Stomach (tissue), 9 donors: ENCODE results near the gene ADGRD1. TPM values are rescaled to one million over a fixed set of nuclear protein-coding genes. Genes with fewer than 3 reads are reported as not detected.
A peak's percentile ranks its signal among the peaks of the same experiment; 100 is the strongest.
"Not testable (repeated sequence)": the region's sequence is repeated elsewhere in the genome, so short reads cannot be mapped to it uniquely, and the experiment has no call there.

Experiments
- DNase-seq, 2 donors: peaks; one replicate each; pipeline versions ENCODE4 v3.0.0 to v3.0.0-alpha.2; 2013 to 2019
- H3K27ac ChIP-seq, 5 donors: fragments of 200-600 bp in 4 of 5; sonication (generic) in 4 of 5; one replicate each; pipeline ENCODE4 v1.5.1; 2013 to 2019; ENCODE audit warnings: mild to moderate bottlenecking in 1 of 5, moderate library complexity in 1 of 5
- H3K27me3 ChIP-seq, 3 donors: fragments of 200-600 bp; sonication (generic); one replicate each; pipeline ENCODE4 v1.5.1; 2017 to 2019; ENCODE audit warnings: mixed run types in 1 of 3
- H3K36me3 ChIP-seq, 4 donors: fragments of 200-600 bp; sonication (generic); 1 replicate in 3 of 4; 2 replicates in 1 of 4; pipeline ENCODE4 v1.5.1; 2016 to 2019
- H3K4me1 ChIP-seq, 4 donors: fragments of 200-600 bp; sonication (generic); one replicate each; pipeline ENCODE4 v1.5.1; 2016 to 2019
- H3K4me3 ChIP-seq, 4 donors: fragments of 200-600 bp; sonication (generic) in 3 of 4; one replicate each; pipeline ENCODE4 v1.5.1; 2016 to 2019; ENCODE audit warnings: mild to moderate bottlenecking in 1 of 4
- H3K9me3 ChIP-seq, 4 donors: fragments of 200-600 bp; sonication (generic); one replicate each; pipeline ENCODE4 v1.5.1; 2016 to 2019
- EP300 ChIP-seq: sonication (generic); formaldehyde crosslinking; IDR thresholded peaks from one replicate; pipeline ENCODE4 v1.6.1; 2017; ENCODE audit warnings: antibody characterized with exemption
- POLR2A ChIP-seq, 4 donors: fragments of 450-650 bp; IDR thresholded peaks; one replicate each; pipeline ENCODE4 v1.6.1; 2016; ENCODE audit warnings: antibody characterized with exemption in 4 of 4, control low read depth in 2 of 4, mild to moderate bottlenecking in 1 of 4, moderate library complexity in 1 of 4
- POLR2AphosphoS5 ChIP-seq, 3 donors: sonication (generic); formaldehyde crosslinking; IDR thresholded peaks; one replicate each; pipeline ENCODE4 v1.6.1; 2016; ENCODE audit warnings: antibody characterized with exemption in 3 of 3
- WGBS, 5 donors: extraction: QIAGEN DNeasy Blood & Tissue Kit in 3 of 5; methylation state at CpG; one replicate each; pipeline versions ENCODE4 v1.1.5 to v1.1.7; 2013 to 2018; 5-methylcytosine and 5-hydroxymethylcytosine counted together
- intact Hi-C: fragments of 100-400 bp; cut with DNase I; formaldehyde crosslinking; loops from one replicate; pipeline ENCODE4 v1.15.1; 2023; ENCODE audit warnings: low total_unique reads
- polyA plus RNA-seq, 3 donors: library from polyadenylated mRNA; stranded (reverse); fragments of 200-250 nt; gene quantifications; one replicate each; pipeline ENCODE4 v1.2.3, GENCODE V29; 2013
- total RNA-seq, 5 donors: library from RNA; depleted of rRNA; stranded (reverse); fragments of >200 nt; gene quantifications; one replicate each; pipeline versions ENCODE4 v1.1.0 to v1.2.3, GENCODE V29; 2014 to 2016
- TF ChIP-seq, protein P1 (sequence below), 7 experiments: fragments of 450-650 bp in 4 of 7; fragments of 200-600 bp in 3 of 7; sonication (generic) in 3 of 7; IDR thresholded peaks; one replicate each; pipeline ENCODE4 v1.5.1; 2016 to 2019; ENCODE audit warnings: antibody characterized with exemption in 7 of 7, control low read depth in 2 of 7, mild to moderate bottlenecking in 1 of 7
- donor health status: healthy with polysubstance abuse.
- donor health status: Bipolar disorder and iron deficiency.
- donor health status: healthy.

Gene ADGRD1
- total and polyA plus RNA-seq, 8 donors: 3.7 to 43.8 (median 15.4) TPM

DNA sequence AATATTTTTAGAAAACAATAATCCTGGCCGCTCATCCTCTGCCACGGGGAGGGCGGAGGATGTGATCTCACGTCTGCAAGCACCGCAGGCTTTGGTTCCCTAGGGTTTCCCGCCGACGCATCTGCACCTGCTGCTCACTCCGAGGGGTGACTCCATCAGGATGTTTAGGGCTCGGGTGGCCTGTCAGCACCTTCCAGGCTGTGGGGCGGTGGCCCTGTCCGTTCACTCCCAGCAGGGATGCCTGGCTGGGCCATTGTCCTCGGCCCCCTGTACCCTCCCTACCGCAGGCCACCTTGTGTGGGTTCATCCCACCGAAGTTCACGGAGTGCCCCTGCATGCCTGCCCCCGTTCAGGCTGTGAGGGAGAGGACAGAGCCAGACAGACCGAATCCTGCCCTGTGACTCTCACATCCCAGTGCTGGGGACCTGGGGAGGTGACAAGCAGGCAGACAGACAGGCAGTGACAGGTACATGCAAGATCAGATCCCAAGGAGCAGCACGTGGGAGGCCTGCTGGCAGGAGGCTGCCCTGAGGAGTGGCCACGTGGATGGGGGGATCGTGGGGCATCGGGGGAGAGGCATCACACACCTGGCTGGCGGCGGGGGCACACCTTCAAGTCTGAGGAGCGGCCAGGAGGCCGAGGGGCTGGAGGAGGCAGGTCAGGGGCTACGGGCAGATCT, 112.6 kb downstream of the ADGRD1 start:
- intact Hi-C loops: no loop called here
- Histone ChIP-seq H3K4me3 (no peak overlapping the region), H3K27me3 (no peaks in the 10 kb centered on the region), H3K36me3 (no peaks in the 10 kb centered on the region), H3K4me1 (peaks cover 0 to 8% (median 6%) of the 10 kb centered on the region in 4 donors), H3K27ac (no peak overlapping the region), H3K9me3 (no peaks in the 10 kb centered on the region)
- 79 to 87% (median 83%) methylated on average over 27 of the region's 27 CpGs for WGBS, 5 donors
- TF ChIP-seq POLR2A (IDR thresholded peaks at IDR 0.05): no peak
- no peak for TF ChIP-seq EP300
- TF ChIP-seq POLR2AphosphoS5 (IDR thresholded peaks at IDR 0.05): no peak
- TF ChIP-seq, protein P1, sequence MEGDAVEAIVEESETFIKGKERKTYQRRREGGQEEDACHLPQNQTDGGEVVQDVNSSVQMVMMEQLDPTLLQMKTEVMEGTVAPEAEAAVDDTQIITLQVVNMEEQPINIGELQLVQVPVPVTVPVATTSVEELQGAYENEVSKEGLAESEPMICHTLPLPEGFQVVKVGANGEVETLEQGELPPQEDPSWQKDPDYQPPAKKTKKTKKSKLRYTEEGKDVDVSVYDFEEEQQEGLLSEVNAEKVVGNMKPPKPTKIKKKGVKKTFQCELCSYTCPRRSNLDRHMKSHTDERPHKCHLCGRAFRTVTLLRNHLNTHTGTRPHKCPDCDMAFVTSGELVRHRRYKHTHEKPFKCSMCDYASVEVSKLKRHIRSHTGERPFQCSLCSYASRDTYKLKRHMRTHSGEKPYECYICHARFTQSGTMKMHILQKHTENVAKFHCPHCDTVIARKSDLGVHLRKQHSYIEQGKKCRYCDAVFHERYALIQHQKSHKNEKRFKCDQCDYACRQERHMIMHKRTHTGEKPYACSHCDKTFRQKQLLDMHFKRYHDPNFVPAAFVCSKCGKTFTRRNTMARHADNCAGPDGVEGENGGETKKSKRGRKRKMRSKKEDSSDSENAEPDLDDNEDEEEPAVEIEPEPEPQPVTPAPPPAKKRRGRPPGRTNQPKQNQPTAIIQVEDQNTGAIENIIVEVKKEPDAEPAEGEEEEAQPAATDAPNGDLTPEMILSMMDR (IDR thresholded peaks at IDR 0.05): no peak
- DNase-seq: no peak

- no peak for DNase-seq
- intact Hi-C loops: no loop called here
- Histone ChIP-seq H3K27me3 (no peaks in the 10 kb centered on the region), H3K36me3 (no peaks in the 10 kb centered on the region), H3K9me3 (no peaks in the 10 kb centered on the region), H3K4me1 (peaks cover 0 to 8% (median 6%) of the 10 kb centered on the region in 4 donors), H3K27ac (no peak overlapping the region), H3K4me3 (no peak overlapping the region)
- WGBS, 5 donors: 80 to 88% (median 82%) methylated on average over 14 of the region's 14 CpGs
- TF ChIP-seq POLR2A (IDR thresholded peaks at IDR 0.05): no peak
- no peak for TF ChIP-seq POLR2AphosphoS5 (IDR thresholded peaks at IDR 0.05)
- no peak for TF ChIP-seq EP300
- TF ChIP-seq, protein P1 (IDR thresholded peaks at IDR 0.05): no peak
Measured at GRCh38 chr12:131066886-131067490, 113.3 kb downstream of the ADGRD1 start.

DNA sequence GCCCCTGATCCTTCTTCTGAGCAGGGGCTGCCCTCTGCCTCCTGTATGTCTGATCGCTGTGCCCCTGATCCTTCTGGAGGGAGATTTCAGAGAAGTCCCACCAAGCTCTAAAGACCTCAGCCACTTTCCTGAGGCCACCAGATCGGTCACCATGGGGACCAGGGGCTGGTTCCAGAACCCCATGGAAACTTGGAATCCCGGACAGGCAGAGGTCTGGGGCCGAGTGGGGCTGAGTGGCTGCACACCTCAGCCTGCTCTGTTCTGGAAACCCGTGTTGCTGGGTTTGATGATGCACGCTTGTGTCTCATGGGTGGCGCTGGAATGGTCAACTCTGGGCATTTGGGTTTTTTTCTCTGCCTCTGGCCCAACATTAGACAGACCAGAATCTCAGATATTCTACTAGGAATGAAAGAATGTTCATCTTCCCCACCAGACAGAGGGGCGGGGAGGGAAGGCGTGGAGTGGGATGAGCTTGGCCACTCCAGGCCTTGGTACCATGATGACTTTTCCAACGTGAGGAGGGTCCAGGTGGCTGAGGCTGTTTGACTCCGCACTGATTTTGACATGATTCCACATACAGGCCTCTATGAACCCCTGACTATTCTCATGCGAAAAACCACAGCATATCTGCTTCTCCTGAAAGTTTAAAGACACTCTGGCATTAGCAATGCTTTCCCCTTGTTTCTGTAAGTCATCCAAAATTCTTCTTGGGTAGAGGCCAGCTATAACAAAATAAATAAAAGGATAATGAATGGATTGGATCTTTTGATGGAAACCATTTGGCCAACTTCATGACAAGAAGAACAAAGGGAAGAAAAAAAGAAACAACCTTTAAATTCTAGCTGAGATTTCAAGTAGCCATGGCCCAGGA, 114.5 kb downstream of the ADGRD1 start:
- Histone ChIP-seq H3K27ac (peak overlapping the region in 1 of 5 donors; percentile 60), H3K9me3 (no peaks in the 10 kb centered on the region), H3K4me1 (peaks cover 0 to 8% (median 6%) of the 10 kb centered on the region in 4 donors), H3K4me3 (no peak overlapping the region), H3K36me3 (peaks cover 0 to 9% (median 0%) of the 10 kb centered on the region in 4 donors), H3K27me3 (no peaks in the 10 kb centered on the region)
- DNase-seq: peak in 1 of 2 donors; percentile 61
- 60 to 82% (median 68%) methylated on average over 11 to 12 of the region's 12 CpGs for WGBS, 5 donors
- TF ChIP-seq POLR2AphosphoS5 (IDR thresholded peaks at IDR 0.05) (no peak), POLR2A (IDR thresholded peaks at IDR 0.05) (no peak), EP300 (no peak)
- TF ChIP-seq, protein P1 (IDR thresholded peaks at IDR 0.05): no peak
- intact Hi-C loops: no loop called here

GRCh38 chr12:131068926-131069720, 115.4 kb downstream of the ADGRD1 start:
- H3K4me1 ChIP-seq, H3K4me3 ChIP-seq, H3K27me3 ChIP-seq, H3K9me3 ChIP-seq, intact Hi-C loops: not testable (repeated sequence)
- peaks cover 0 to 14% (median 0%) of the 10 kb centered on the region in 4 donors for H3K36me3 ChIP-seq
- peak overlapping the region in 1 of 5 donors; percentile 60 for H3K27ac ChIP-seq
- DNase-seq: peak in 1 of 2 donors; percentile 37
- WGBS, 5 donors: 62 to 75% (median 68%) methylated on average over 11 to 15 of the region's 17 CpGs

- H3K4me3 ChIP-seq, intact Hi-C loops, H3K27me3 ChIP-seq, DNase-seq, H3K27ac ChIP-seq, H3K4me1 ChIP-seq, H3K9me3 ChIP-seq: not testable (repeated sequence)
- 96% methylated on average over 11 to 21 of the region's 21 CpGs for WGBS, 5 donors
- peaks cover 0 to 14% (median 0%) of the 10 kb centered on the region in 4 donors for H3K36me3 ChIP-seq
Measured at GRCh38 chr12:131070136-131070535, 116.4 kb downstream of the ADGRD1 start.

DNA sequence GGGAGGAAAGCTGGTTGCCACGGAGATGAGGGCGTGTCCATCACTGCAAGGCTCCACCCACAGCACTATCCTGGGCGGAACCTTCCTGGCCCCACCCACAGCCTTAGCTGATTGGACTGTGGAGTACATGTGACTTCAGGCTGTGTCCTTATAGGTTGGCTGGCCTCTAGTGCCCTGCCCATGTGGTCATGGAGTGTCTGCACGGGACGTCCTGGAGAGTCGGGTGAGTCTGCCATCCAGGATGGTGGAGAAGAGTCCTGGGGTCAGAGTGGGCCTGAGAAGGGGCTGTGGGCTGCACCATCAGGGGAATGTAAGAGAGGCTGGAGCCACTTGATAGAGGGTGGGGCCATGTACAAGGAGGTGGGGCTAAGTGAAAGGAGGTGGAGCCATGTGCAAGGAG, 117.0 kb downstream of the ADGRD1 start:
- H3K9me3 ChIP-seq, H3K27me3 ChIP-seq, intact Hi-C loops, DNase-seq, H3K27ac ChIP-seq, H3K4me3 ChIP-seq, H3K4me1 ChIP-seq: not testable (repeated sequence)
- peaks cover 0 to 14% (median 0%) of the 10 kb centered on the region in 4 donors for H3K36me3 ChIP-seq
- 95 to 100% (median 97%) methylated on average over 3 to 4 of the region's 6 CpGs for WGBS, 5 donors

DNA sequence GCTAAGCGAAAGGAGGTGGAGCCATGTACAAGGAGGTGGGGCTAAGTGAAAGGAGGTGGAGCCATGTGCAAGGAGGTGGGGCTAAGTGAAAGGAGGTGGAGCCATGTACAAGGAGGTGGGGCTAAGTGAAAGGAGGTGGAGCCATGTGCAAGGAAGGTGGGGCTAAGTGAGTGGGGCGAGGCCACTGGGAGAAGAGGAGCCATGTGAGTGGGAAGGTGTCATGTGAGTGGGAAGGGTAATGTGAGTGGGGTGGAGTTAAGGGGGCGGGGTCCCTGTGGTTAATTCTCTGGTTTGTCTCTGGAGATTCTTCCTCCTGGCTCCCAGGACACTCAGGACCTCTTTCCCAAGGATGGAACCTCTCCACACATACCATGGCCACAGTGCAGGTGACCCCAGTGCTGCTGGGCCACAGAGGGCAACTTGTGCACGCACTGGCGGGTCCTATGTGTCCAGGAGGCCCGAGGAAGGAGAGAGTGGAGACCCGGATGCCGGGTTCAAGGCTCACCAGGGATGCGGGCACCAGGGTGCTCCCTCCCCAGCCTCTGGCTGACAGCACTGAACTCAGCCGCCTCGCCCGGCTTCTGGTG, 117.6 kb downstream of the ADGRD1 start:
- intact Hi-C loops, H3K4me3 ChIP-seq, H3K27ac ChIP-seq, H3K4me1 ChIP-seq, H3K9me3 ChIP-seq, H3K27me3 ChIP-seq: not testable (repeated sequence)
- peak in 1 of 2 donors; percentile 16 for DNase-seq
- H3K36me3 ChIP-seq: peaks cover 0 to 14% (median 0%) of the 10 kb centered on the region in 4 donors
- WGBS, 5 donors: 24 to 84% (median 82%) methylated on average over 3 to 12 of the region's 12 CpGs
